Activated CD4-positive, alpha-beta T cell treated with anti-CD3 and anti-CD28 coated beads for 48 hours (primary cell): ENCODE measurements around the gene ZNF559.

ENCODE experiments used
- DNase-seq: peaks from one replicate; pipeline ENCODE4 v3.0.0-alpha.2; 2020

ZNF559 gene

GRCh38 chr19:9354651-9355050 lies 30.7 kb downstream of the ZNF559 start:
- no peak for DNase-seq

GRCh38 chr19:9362905-9363304 lies 38.9 kb downstream of the ZNF559 start, which contains the start of gene ZNF177:
Gene ZNF177, plus strand, starts transcription at chr19:9363013. Its CDS starts 15,299 bp downstream, at chr19:9378312.
- DNase-seq: no peak

- no peak for DNase-seq
These were observed 47.0 kb downstream of the ZNF559 start for GRCh38 chr19:9370738-9371619.

- DNase-seq: no peak
These were observed 57.4 kb downstream of the ZNF559 start for GRCh38 chr19:9381361-9381785.
